Panc1 (cell line): Measurements from ENCODE around the gene CADPS2. TPM values are rescaled to one million over a fixed set of nuclear protein-coding genes. Genes with fewer than 3 reads are reported as not detected.

ENCODE experiments used
- ATAC-seq: fragments of 200-7000 bp; cut with Tn5 transposase; 2 replicates; pipeline ENCODE4 v1.9.1; 2020; ENCODE audit warnings: mild to moderate bottlenecking, moderate library complexity
- BruUV-seq: library from RNA; stranded (reverse); fragments of 400-500 nt; replicated peaks from 2 replicates; lab custom pipeline; 2021; lab: Mats Ljungman, UMichigan
- CTCF ChIA-PET: fragments of 300-600 bp; sonication (Branson Sonifier 250); formaldehyde crosslinking; loops from one replicate; lab custom pipeline; 2022; ENCODE audit warnings: antibody characterized with exemption; lab: Charles Lee
- POLR2A ChIA-PET: fragments of 300-600 bp; sonication (Branson Sonifier 250); formaldehyde crosslinking; loops from one replicate; lab custom pipeline; 2022; ENCODE audit warnings: antibody characterized with exemption; lab: Charles Lee
- DNase-seq: peaks from one replicate; pipeline ENCODE4 v3.0.0-alpha.2; 2010; ENCODE audit warnings: low read depth, low spot score
- H3K27ac ChIP-seq: 2 replicates; pipeline ENCODE4 v1.5.1; 2011; ENCODE audit warnings: mild to moderate bottlenecking, low read length, inconsistent platforms
- H3K27me3 ChIP-seq: fragments of 200-500 bp; sonication (Bioruptor generic); 2 replicates; pipeline ENCODE4 v1.6.0; 2014; ENCODE audit warnings: low read length, inconsistent platforms; ENCODE audit not compliant: control insufficient read depth, insufficient read depth
- H3K36me3 ChIP-seq: fragments of 200-500 bp; sonication (Bioruptor generic); 2 replicates; pipeline ENCODE4 v1.5.1; 2014; ENCODE audit warnings: inconsistent platforms, mild to moderate bottlenecking, low read length, moderate library complexity; ENCODE audit not compliant: control insufficient read depth, insufficient read depth
- H3K4me1 ChIP-seq: 2 replicates; pipeline ENCODE4 v1.5.1; 2011; ENCODE audit warnings: inconsistent platforms, mild to moderate bottlenecking, low read length, moderate library complexity; ENCODE audit not compliant: control insufficient read depth, insufficient read depth
- H3K4me3 ChIP-seq, 2 experiments: 2 replicates each; pipeline ENCODE4 v1.5.1; 2011 to 2012; ENCODE audit warnings: low read depth in 2 of 2, low read length in 2 of 2, mild to moderate bottlenecking in 2 of 2, inconsistent platforms in 1 of 2, moderate library complexity in 1 of 2
- H3K9me3 ChIP-seq: fragments of 200-500 bp; sonication (Bioruptor generic); 2 replicates; pipeline ENCODE4 v1.5.1; 2014; ENCODE audit warnings: low read depth, mild to moderate bottlenecking, inconsistent platforms, low read length, moderate library complexity; ENCODE audit not compliant: control insufficient read depth, insufficient read depth
- CTCF ChIP-seq: fragments of 450-650 bp; IDR thresholded peaks from 2 replicates; pipeline ENCODE4 v1.5.1; 2017; ENCODE audit warnings: mild to moderate bottlenecking
- POLR2AphosphoS5 ChIP-seq: IDR thresholded peaks from 2 replicates; pipeline ENCODE4 v1.6.1; 2012; ENCODE audit warnings: mild to moderate bottlenecking, low read depth, low read length, moderate library complexity
- REST ChIP-seq, 2 experiments: IDR thresholded peaks; 2 replicates each; pipeline ENCODE4 v1.6.1; 2011 to 2012; ENCODE audit warnings: low read depth in 2 of 2, control low read depth in 1 of 2, low read length in 1 of 2, mild to moderate bottlenecking in 1 of 2, moderate library complexity in 1 of 2; ENCODE audit not compliant: insufficient read depth in 1 of 2
- SIN3A ChIP-seq: IDR thresholded peaks from 2 replicates; pipeline ENCODE4 v1.6.1; 2012; ENCODE audit warnings: low read depth, mild to moderate bottlenecking, low read length, moderate library complexity, borderline replicate concordance; ENCODE audit not compliant: insufficient read depth
- TCF7L2 ChIP-seq: IDR thresholded peaks from 2 replicates; pipeline ENCODE4 v1.6.1; 2011; ENCODE audit warnings: mild to moderate bottlenecking, low read depth, low read length, inconsistent platforms
- in situ Hi-C: cut with HindIII; loops from 2 replicates; pipeline ENCODE4 v1.10.0; 2016; ENCODE audit warnings: low sequenced_read_pairs, low pct_unique_long_range_greater_than_20kb
- intact Hi-C: fragments of 100-400 bp; cut with micrococcal nuclease; formaldehyde crosslinking; loops from one replicate; pipeline ENCODE4 v1.10.0; 2022; ENCODE audit not compliant: unreplicated experiment
- total RNA-seq: library from RNA; stranded (reverse); gene quantifications from one replicate; pipeline ENCODE4 v1.2.1, GENCODE V29; 2021; ENCODE audit not compliant: unreplicated experiment

The CADPS2 gene
- total RNA-seq, 1 experiment from 2014 or later = 1.6 TPM

DNA sequence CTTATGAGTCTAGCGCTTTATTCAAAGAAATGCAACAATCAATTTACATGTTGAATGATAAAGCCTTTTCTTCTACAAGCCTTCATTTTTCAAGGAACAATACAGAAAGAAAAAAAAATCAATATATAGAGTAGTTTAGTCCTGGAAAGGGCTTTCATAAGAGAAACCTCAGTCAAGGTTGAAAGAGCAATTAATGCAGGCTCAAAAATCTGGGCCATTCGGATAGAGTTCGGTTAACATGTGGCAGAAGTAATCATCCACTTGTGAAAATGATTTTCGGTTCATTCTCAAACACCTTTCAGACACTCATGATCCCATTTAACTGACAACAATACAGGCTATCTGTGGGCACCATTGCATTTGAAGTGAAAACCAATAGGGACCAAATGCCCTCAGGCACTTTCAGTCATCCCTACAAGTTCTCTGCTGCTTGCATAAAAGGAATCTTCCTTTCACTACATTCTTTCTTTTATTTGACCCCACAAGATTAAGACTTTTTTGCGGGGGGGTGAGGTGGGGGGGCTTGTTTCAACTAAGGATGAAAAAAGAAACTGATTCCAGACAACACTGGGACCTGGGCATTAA is 365.2 kb downstream of the CADPS2 start:
- no peak for DNase-seq
- Histone ChIP-seq H3K4me1 (no peaks in the 10 kb centered on the region), H3K27me3 (no peaks in the 10 kb centered on the region), H3K36me3 (no peaks in the 10 kb centered on the region; the same call in 1 of the 2 replicates), H3K9me3 (no peaks in the 10 kb centered on the region), H3K27ac (no peak overlapping the region), H3K4me3 (no peak overlapping the region)
- ChIA-PET POLR2A (no interaction called here), CTCF (no interaction called here)
- BruUV-seq = no TSS peak
- TF ChIP-seq TCF7L2 (no peak), SIN3A (no peak), REST (IDR thresholded peaks at IDR 0.05; ENCODE audit: insufficient read depth in 1 of 2, low read depth in 2 of 2, low read length in 1 of 2) (no peak), POLR2AphosphoS5 (no peak), CTCF (no peak)
- intact Hi-C loops = loop anchor here (10.0 kb wide), 1 partner anchor 506 kb away; no protein-coding TSS in a partner anchor
- in situ Hi-C loops = no loop called here
- ATAC-seq = no peak

- no peaks in the 10 kb centered on the region for H3K4me1 ChIP-seq
- H3K27me3 ChIP-seq = no peaks in the 10 kb centered on the region
- no peak overlapping the region for H3K27ac ChIP-seq
- H3K4me3 ChIP-seq = no peak overlapping the region
- intact Hi-C loops = no loop called here
- TF ChIP-seq CTCF (no peak), SIN3A (no peak), POLR2AphosphoS5 (no peak), TCF7L2 (no peak), REST (IDR thresholded peaks at IDR 0.05; ENCODE audit: insufficient read depth in 1 of 2, low read depth in 2 of 2, low read length in 1 of 2) (no peak)
- H3K9me3 ChIP-seq = no peaks in the 10 kb centered on the region
- CTCF ChIA-PET = no interaction called here
- ATAC-seq (no peak), DNase-seq (no peak)
- POLR2A ChIA-PET = no interaction called here
- no peaks in the 10 kb centered on the region for H3K36me3 ChIP-seq
- in situ Hi-C loops = no loop called here
- BruUV-seq = no TSS peak
Observed at GRCh38 chr7:122518488-122518887, 367.8 kb downstream of the CADPS2 start.
